CD14-positive monocyte (primary cell): Measurements from ENCODE around the gene DNAJB8. TPM values are rescaled to one million over a fixed set of nuclear protein-coding genes. Genes with fewer than 3 reads are reported as not detected.

Experiments used
- DNase-seq, 3 donors: peaks; one replicate each; pipeline ENCODE4 v3.0.0-alpha.2; 2011 to 2022
- H2AFZ ChIP-seq: 2 replicates; pipeline ENCODE4 v1.6.0; 2012; ENCODE audit warnings: mild to moderate bottlenecking, low read depth, low read length, inconsistent platforms; ENCODE audit not compliant: insufficient read depth, poor library complexity, severe bottlenecking
- H3K27ac ChIP-seq, 2 donors: 1 replicate in 1 of 2; 2 replicates in 1 of 2; pipeline ENCODE4 v1.5.1; 2012 to 2013; ENCODE audit warnings: low read length in 2 of 2, control low read depth in 1 of 2, inconsistent platforms in 1 of 2, low read depth in 1 of 2, mild to moderate bottlenecking in 1 of 2
- H3K27me3 ChIP-seq, 2 donors: one replicate each; pipeline versions ENCODE4 v1.6.0 to v1.6.1; 2011 to 2013; ENCODE audit warnings: low read length in 2 of 2; ENCODE audit not compliant: control insufficient read depth in 2 of 2, insufficient read depth in 2 of 2
- H3K36me3 ChIP-seq, 2 donors: replicated peaks in 1 of 2; 1 replicate in 1 of 2; 2 replicates in 1 of 2; pipeline versions ENCODE4 v1.5.1 to v1.6.1; 2012 to 2013; ENCODE audit warnings: low read length in 2 of 2, control low read depth in 1 of 2, inconsistent platforms in 1 of 2, mild to moderate bottlenecking in 1 of 2; ENCODE audit not compliant: insufficient read depth in 2 of 2, control insufficient read depth in 1 of 2
- H3K4me1 ChIP-seq, 2 donors: 1 replicate in 1 of 2; 2 replicates in 1 of 2; pipeline versions ENCODE4 v1.5.1 to v1.6.1; 2012 to 2013; ENCODE audit warnings: low read length in 2 of 2, control low read depth in 1 of 2, inconsistent platforms in 1 of 2, mild to moderate bottlenecking in 1 of 2, moderate library complexity in 1 of 2; ENCODE audit not compliant: insufficient read depth in 2 of 2, control insufficient read depth in 1 of 2
- H3K4me2 ChIP-seq: replicated peaks from 2 replicates; pipeline ENCODE3; 2012; ENCODE audit warnings: low read length, moderate library complexity, mild to moderate bottlenecking; ENCODE audit not compliant: poor library complexity, severe bottlenecking; ENCODE audit errors: extremely low read depth
- H3K4me3 ChIP-seq, 3 experiments: fragments of 200-600 bp in 1 of 3; sonication (generic) in 1 of 3; replicated peaks in 1 of 3; 1 replicate in 2 of 3; 2 replicates in 1 of 3; pipeline ENCODE4 v1.5.1; 2011 to 2013; ENCODE audit warnings: low read length in 3 of 3, mild to moderate bottlenecking in 3 of 3, control low read depth in 2 of 3, low read depth in 2 of 3, inconsistent platforms in 1 of 3, moderate library complexity in 1 of 3
- H3K79me2 ChIP-seq: 2 replicates; pipeline ENCODE4 v1.6.0; 2012; ENCODE audit warnings: mild to moderate bottlenecking, control low read depth, inconsistent platforms, low read length, moderate library complexity; ENCODE audit not compliant: insufficient read depth
- H3K9ac ChIP-seq: 2 replicates; pipeline ENCODE4 v1.6.0; 2017; ENCODE audit warnings: low read length, mild to moderate bottlenecking; ENCODE audit not compliant: insufficient read depth, poor library complexity, severe bottlenecking
- H3K9me3 ChIP-seq, 2 donors: replicated peaks in 1 of 2; 1 replicate in 1 of 2; 2 replicates in 1 of 2; pipeline versions ENCODE4 v1.5.1 to v1.6.1; 2012 to 2013; ENCODE audit warnings: low read length in 2 of 2, control low read depth in 1 of 2; ENCODE audit not compliant: control insufficient read depth in 1 of 2, insufficient read depth in 1 of 2
- H4K20me1 ChIP-seq: 2 replicates; pipeline ENCODE4 v1.6.0; 2012; ENCODE audit warnings: mild to moderate bottlenecking, low read length, control low read depth, moderate library complexity; ENCODE audit not compliant: insufficient read depth
- H3K27ac Mint-ChIP-seq, 7 donors: one replicate each; pipeline ENCODE4 v1.8.0; 2020; ENCODE audit warnings: mild to moderate bottlenecking in 7 of 7, mixed read lengths in 7 of 7, moderate library complexity in 6 of 7, inconsistent platforms in 2 of 7
- H3K27me3 Mint-ChIP-seq, 3 donors: one replicate each; pipeline ENCODE4 v1.8.0; 2021 to 2022; ENCODE audit warnings: low read depth in 3 of 3, mild to moderate bottlenecking in 3 of 3, mixed read lengths in 3 of 3, moderate library complexity in 3 of 3, inconsistent platforms in 1 of 3
- H3K36me3 Mint-ChIP-seq, 2 donors: one replicate each; pipeline ENCODE4 v1.8.0; 2020; ENCODE audit warnings: mixed read lengths in 2 of 2, inconsistent platforms in 1 of 2, mild to moderate bottlenecking in 1 of 2
- H3K4me1 Mint-ChIP-seq: one replicate; pipeline ENCODE4 v1.8.0; 2020; ENCODE audit warnings: mild to moderate bottlenecking, mixed read lengths
- H3K4me3 Mint-ChIP-seq, 2 donors: one replicate each; pipeline ENCODE4 v1.8.0; 2020; ENCODE audit warnings: mild to moderate bottlenecking in 2 of 2, mixed read lengths in 2 of 2, moderate library complexity in 1 of 2
- H3K9me3 Mint-ChIP-seq, 7 donors: one replicate each; pipeline ENCODE4 v1.8.0; 2020 to 2022; ENCODE audit warnings: mixed read lengths in 7 of 7, mild to moderate bottlenecking in 6 of 7, moderate library complexity in 6 of 7, inconsistent platforms in 2 of 7
- CTCF ChIP-seq: fragments of 200-600 bp; IDR thresholded peaks from one replicate; pipeline ENCODE4 v1.8.0; 2022; ENCODE audit warnings: antibody characterized with exemption, mild to moderate bottlenecking
- WGBS: methylation state at CpG from one replicate; pipeline ENCODE4 v1.1.5; 2013; ENCODE audit warnings: missing lambda C conversion rate; ENCODE audit not compliant: insufficient coverage; 5-methylcytosine and 5-hydroxymethylcytosine counted together
- intact Hi-C, 2 donors: fragments of 100-400 bp; cut with micrococcal nuclease; formaldehyde crosslinking; loops; one replicate each; pipeline versions ENCODE4 v1.15.0 to v1.15.1; 2023
- polyA plus RNA-seq, 3 donors: library from polyadenylated mRNA; depleted of rRNA in 1 of 3; unstranded in 2 of 3; stranded (reverse) in 1 of 3; fragments of 300-500 nt in 2 of 3; fragments of >200 nt in 1 of 3; fragmentation: Illumina TruSeq in 2 of 3; gene quantifications; 1 replicate in 2 of 3; 2 replicates in 1 of 3; pipeline ENCODE4 v1.2.3, GENCODE V29; 2012 to 2021

The DNAJB8 gene
- polyA plus RNA-seq, 3 donors, result not detected

- WGBS, result 96% methylated on average over 12 of the region's 23 CpGs
- no peak overlapping the region for H3K4me3 Mint-ChIP-seq
Measured at GRCh38 chr3:128425142-128425845, 41.4 kb downstream of the DNAJB8 start.

GRCh38 chr3:128424508-128425069 is 42.1 kb downstream of the DNAJB8 start:
- Histone ChIP-seq H3K4me3 (no peak overlapping the region), H3K27ac (no peak overlapping the region), H4K20me1 (no peaks in the 10 kb centered on the region), H3K4me2 (no peak overlapping the region), H3K4me1 (peaks cover 7 to 11% of the 10 kb centered on the region in 2 donors), H3K27me3 (peaks cover 0 to 10% of the 10 kb centered on the region in 2 donors), H3K9me3 (no peaks in the 10 kb centered on the region), H3K36me3 (no peaks in the 10 kb centered on the region), H2AFZ (no peak overlapping the region), H3K79me2 (no peaks in the 10 kb centered on the region), H3K9ac (no peak overlapping the region)
- Mint-ChIP-seq H3K4me1 (no peaks in the 10 kb centered on the region), H3K4me3 (no peak overlapping the region), H3K27me3 (peaks cover 3 to 16% (median 15%) of the 10 kb centered on the region in 3 donors), H3K9me3 (no peaks in the 10 kb centered on the region), H3K36me3 (no peaks in the 10 kb centered on the region), H3K27ac (no peak overlapping the region)
- WGBS, result 89% methylated on average over 7 of the region's 14 CpGs
- no peak for DNase-seq
- intact Hi-C loops, result loop anchor here in 1 of 2 donors (5.0 kb wide), 1 partner anchor 158 kb away; no protein-coding TSS in a partner anchor
- no peak for TF ChIP-seq CTCF

More at GRCh38 chr3:128425142-128425845, 41.4 kb downstream of the DNAJB8 start:
- no peak for TF ChIP-seq CTCF
- no peak overlapping the region for H2AFZ ChIP-seq
- no peaks in the 10 kb centered on the region for H3K79me2 ChIP-seq
- no peaks in the 10 kb centered on the region for H3K36me3 Mint-ChIP-seq
- H3K4me2 ChIP-seq, result no peak overlapping the region
- H3K27ac ChIP-seq, result no peak overlapping the region
- no peaks in the 10 kb centered on the region for H3K4me1 Mint-ChIP-seq
- H3K4me3 ChIP-seq, result no peak overlapping the region
- H3K36me3 ChIP-seq, result no peaks in the 10 kb centered on the region
- H3K4me1 ChIP-seq, result peaks cover 7 to 11% of the 10 kb centered on the region in 2 donors
- H3K27me3 Mint-ChIP-seq, result peaks cover 6 to 22% (median 19%) of the 10 kb centered on the region in 3 donors
- no peak overlapping the region for H3K9ac ChIP-seq
- no peaks in the 10 kb centered on the region for H4K20me1 ChIP-seq
- peaks cover 0 to 11% of the 10 kb centered on the region in 2 donors for H3K27me3 ChIP-seq
- intact Hi-C loops, result loop anchor here in 1 of 2 donors (5.0 kb wide), 1 partner anchor 157 kb away; no protein-coding TSS in a partner anchor
- H3K9me3 Mint-ChIP-seq, result no peaks in the 10 kb centered on the region
- no peak for DNase-seq
- H3K9me3 ChIP-seq, result no peaks in the 10 kb centered on the region
- no peak overlapping the region for H3K27ac Mint-ChIP-seq
